Measurements from ENCODE around the gene MTMR6. TPM values are rescaled to one million over a fixed set of nuclear protein-coding genes. Genes with fewer than 3 reads are reported as not detected.
"Not testable (repeated sequence)": the region's sequence is repeated elsewhere in the genome, so short reads cannot be mapped to it uniquely, and the experiment has no call there.

Gene MTMR6
- total and polyA plus RNA-seq, 11 donors, result 3.4 to 21.5 (median 17.4) TPM

DNA sequence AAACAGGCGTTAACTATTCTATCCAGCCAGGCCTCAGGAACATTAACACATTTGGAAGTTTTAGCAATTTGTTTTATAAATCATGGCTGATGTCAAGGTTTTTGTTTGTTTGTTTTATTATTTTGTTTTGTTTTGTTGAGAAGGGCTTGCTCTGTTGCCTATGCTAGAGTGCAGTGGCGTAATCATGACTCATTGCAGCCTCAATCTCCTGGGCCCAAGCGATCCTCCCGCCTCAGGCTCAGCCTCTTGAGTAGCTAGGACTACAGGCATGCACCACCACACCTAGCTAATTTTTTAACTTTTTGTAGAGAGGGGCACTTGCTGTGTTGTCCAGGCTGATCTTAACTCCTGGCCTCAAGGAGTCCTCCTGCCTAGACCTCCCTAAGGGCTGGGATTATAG is 42.4 kb upstream of the MTMR6 start:
- no peak for ATAC-seq
- no peak for TF ChIP-seq POLR2A (IDR thresholded peaks at IDR 0.05)
- TF ChIP-seq, protein P1, sequence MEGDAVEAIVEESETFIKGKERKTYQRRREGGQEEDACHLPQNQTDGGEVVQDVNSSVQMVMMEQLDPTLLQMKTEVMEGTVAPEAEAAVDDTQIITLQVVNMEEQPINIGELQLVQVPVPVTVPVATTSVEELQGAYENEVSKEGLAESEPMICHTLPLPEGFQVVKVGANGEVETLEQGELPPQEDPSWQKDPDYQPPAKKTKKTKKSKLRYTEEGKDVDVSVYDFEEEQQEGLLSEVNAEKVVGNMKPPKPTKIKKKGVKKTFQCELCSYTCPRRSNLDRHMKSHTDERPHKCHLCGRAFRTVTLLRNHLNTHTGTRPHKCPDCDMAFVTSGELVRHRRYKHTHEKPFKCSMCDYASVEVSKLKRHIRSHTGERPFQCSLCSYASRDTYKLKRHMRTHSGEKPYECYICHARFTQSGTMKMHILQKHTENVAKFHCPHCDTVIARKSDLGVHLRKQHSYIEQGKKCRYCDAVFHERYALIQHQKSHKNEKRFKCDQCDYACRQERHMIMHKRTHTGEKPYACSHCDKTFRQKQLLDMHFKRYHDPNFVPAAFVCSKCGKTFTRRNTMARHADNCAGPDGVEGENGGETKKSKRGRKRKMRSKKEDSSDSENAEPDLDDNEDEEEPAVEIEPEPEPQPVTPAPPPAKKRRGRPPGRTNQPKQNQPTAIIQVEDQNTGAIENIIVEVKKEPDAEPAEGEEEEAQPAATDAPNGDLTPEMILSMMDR (IDR thresholded peaks at IDR 0.05), result no peak
- intact Hi-C loops (cut with DNase I), result loop anchor here in 2 of 10 donors (5.0 to 10.0 kb wide), 2 partner anchors 72 to 75 kb away; no protein-coding TSS in a partner anchor
- H3K4me1 ChIP-seq, result peaks cover 0 to 6% (median 0%) of the 10 kb centered on the region in 12 donors
- no peak overlapping the region for H3K27ac ChIP-seq
- no peak for DNase-seq
- no peak overlapping the region for H3K4me3 ChIP-seq
- no peaks in the 10 kb centered on the region for H3K27me3 ChIP-seq
- H3K9me3 ChIP-seq, result no peaks in the 10 kb centered on the region
- 94 to 100% (median 97%) methylated on average over 4 of the region's 4 CpGs for WGBS, 4 donors
- peaks cover 0 to 100% (median 97%) of the 10 kb centered on the region in 9 donors for H3K36me3 ChIP-seq

DNA sequence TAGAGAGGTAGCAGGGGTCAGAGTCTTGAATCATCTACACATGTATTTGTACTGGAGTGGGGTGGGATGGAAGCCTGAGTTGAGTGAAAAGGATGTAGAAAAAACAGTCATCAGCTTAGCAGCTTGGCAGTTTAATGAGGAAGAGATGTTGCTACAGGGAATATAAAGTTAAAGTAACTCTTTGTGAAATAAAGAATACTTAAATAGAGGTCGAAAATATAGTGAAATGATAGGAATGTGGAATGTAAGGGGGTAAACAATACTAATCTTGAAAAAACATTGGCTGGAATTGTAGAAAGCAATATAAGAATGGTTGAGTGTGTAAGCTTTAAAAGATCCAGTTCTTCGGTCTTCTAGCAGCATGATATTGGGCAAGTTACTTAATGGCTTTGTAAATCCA is 36.8 kb upstream of the MTMR6 start:
- WGBS, 4 donors, result 86 to 92% (median 89%) methylated on average over 2 of the region's 2 CpGs
- peaks cover 0 to 6% (median 0%) of the 10 kb centered on the region in 12 donors for H3K4me1 ChIP-seq
- peaks cover 0 to 100% (median 95%) of the 10 kb centered on the region in 9 donors for H3K36me3 ChIP-seq
- intact Hi-C loops (cut with DNase I), result loop anchor here in 1 of 10 donors (10.0 kb wide), 1 partner anchor 69 kb away; no protein-coding TSS in a partner anchor
- ATAC-seq, result no peak
- H3K27ac ChIP-seq, result no peak overlapping the region
- H3K9me3 ChIP-seq, result no peaks in the 10 kb centered on the region
- H3K4me3 ChIP-seq, result no peak overlapping the region
- TF ChIP-seq POLR2A (IDR thresholded peaks at IDR 0.05), result no peak
- TF ChIP-seq, protein P1 (IDR thresholded peaks at IDR 0.05), result no peak
- no peaks in the 10 kb centered on the region for H3K27me3 ChIP-seq
- DNase-seq, result no peak

- 91 to 100% (median 92%) methylated on average over 1 of the region's 1 CpG for WGBS, 4 donors
- intact Hi-C loops (cut with DNase I), result loop anchor here in 1 of 10 donors (10.0 kb wide), 1 partner anchor 65 kb away; no protein-coding TSS in a partner anchor
- peaks cover 0 to 100% (median 92%) of the 10 kb centered on the region in 9 donors for H3K36me3 ChIP-seq
These were observed 32.5 kb upstream of the MTMR6 start for GRCh38 chr13:25319771-25320170.

GRCh38 chr13:25318946-25319345 is 31.7 kb upstream of the MTMR6 start:
- ATAC-seq; H3K4me3 ChIP-seq; H3K27me3 ChIP-seq; intact Hi-C loops (cut with DNase I); H3K9me3 ChIP-seq; DNase-seq; H3K4me1 ChIP-seq: not testable (repeated sequence)
- Histone ChIP-seq H3K27ac (peak overlapping the region in 1 of 12 donors; percentile 22), H3K36me3 (peaks cover 4 to 100% (median 92%) of the 10 kb centered on the region in 9 donors)
- 92 to 96% (median 93%) methylated on average over 4 of the region's 4 CpGs for whole genome bisulfite sequencing, 4 donors

More at GRCh38 chr13:25319771-25320170, 32.5 kb upstream of the MTMR6 start:
- Histone ChIP-seq H3K4me3 (no peak overlapping the region), H3K27me3 (no peaks in the 10 kb centered on the region), H3K9me3 (no peaks in the 10 kb centered on the region), H3K4me1 (no peaks in the 10 kb centered on the region), H3K27ac (peak overlapping the region in 1 of 12 donors; percentile 22)
- TF ChIP-seq, protein P1 (IDR thresholded peaks at IDR 0.05), result no peak
- no peak for TF ChIP-seq POLR2A (IDR thresholded peaks at IDR 0.05)
- ATAC-seq (no peak), DNase-seq (no peak)

DNA sequence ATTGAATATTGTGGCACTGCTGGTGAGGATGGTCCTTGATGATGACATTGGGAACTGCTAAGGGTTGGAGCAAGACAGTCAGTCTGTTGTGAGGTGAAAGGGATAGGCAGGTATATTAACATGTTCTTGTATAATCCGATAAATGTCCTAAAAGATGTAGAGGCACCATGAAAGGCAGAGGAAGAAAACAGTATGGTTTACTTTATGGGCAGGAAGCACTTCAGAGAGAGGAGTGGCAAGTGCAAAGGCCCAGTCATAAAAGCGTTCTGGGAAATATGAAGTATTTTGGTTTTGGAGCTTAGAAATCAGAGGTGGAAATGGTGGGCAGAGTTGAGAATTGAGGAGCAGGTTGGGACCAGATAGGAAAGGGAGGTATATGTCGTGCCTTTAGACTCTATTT is 23.6 kb upstream of the MTMR6 start:
- Histone ChIP-seq H3K9me3 (no peaks in the 10 kb centered on the region), H3K27me3 (no peaks in the 10 kb centered on the region), H3K4me1 (peaks cover 0 to 17% (median 0%) of the 10 kb centered on the region in 12 donors), H3K4me3 (no peak overlapping the region), H3K27ac (no peak overlapping the region), H3K36me3 (peaks cover 4 to 87% (median 79%) of the 10 kb centered on the region in 9 donors)
- no peak for TF ChIP-seq POLR2A (IDR thresholded peaks at IDR 0.05)
- TF ChIP-seq, protein P1 (IDR thresholded peaks at IDR 0.05), result no peak
- intact Hi-C loops (cut with DNase I), result no loop called here
- ATAC-seq (no peak), DNase-seq (no peak)
- 97 to 98% (median 98%) methylated on average over 3 of the region's 3 CpGs for WGBS, 4 donors
